ENCODE results near the gene CNTF. TPM values are rescaled to one million over a fixed set of nuclear protein-coding genes. Genes with fewer than 3 reads are reported as not detected.

CNTF gene
- total and polyA plus RNA-seq, 2 experiments from 2014 or later, result 0.24 to 1.8 TPM

DNA sequence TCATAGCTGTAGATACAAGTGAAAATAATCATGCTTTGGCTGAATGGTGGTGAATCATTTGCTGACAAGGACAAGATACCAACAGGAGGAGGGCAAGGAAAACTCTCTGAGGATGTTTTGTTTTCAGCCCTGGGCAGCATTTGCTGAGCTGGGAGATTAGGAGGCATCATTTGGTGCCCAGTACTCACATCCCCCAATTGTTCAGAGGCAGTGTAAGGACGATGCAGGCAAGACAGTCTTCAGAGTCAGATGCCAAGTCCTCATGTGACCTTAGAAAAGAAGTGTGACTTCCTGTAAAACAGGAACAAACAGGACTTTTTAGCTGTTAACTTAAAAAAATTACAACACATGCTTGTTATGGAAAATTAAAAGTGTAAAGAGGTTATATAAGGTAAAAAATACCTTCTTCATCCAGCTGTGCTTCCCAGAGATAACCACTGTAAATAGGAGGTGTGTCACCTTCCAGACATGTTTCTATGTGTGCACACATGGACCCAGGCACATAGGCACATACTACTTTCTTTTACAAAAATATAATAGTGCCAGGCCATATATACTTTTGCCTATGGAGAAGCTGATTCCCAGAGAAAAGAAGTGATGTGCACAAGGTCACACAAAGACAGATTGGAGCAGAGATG, 18.0 kb downstream of the CNTF start:
- Mint-ChIP-seq H3K27ac (no peak overlapping the region), H3K4me1 (no peaks in the 10 kb centered on the region), H3K36me3 (ENCODE audit: low read depth) (no peaks in the 10 kb centered on the region; the same call in 2 of the 3 replicates), H3K9me3 (peaks cover 15% of the 10 kb centered on the region), H3K27me3 (ENCODE audit: insufficient read depth, low read depth, poor library complexity) (peaks cover 6% of the 10 kb centered on the region), H3K4me3 (no peak overlapping the region)
- H3K4me3 ChIP-seq, result no peak overlapping the region
- H3K79me2 ChIP-seq (replicated peaks; ENCODE audit: insufficient read depth), result no peaks in the 10 kb centered on the region
- DNase-seq (ENCODE audit: low spot score) (no peak), ATAC-seq (no peak)
- no peaks in the 10 kb centered on the region for H4K20me1 ChIP-seq (replicated peaks; ENCODE audit: insufficient read depth)
- no peak overlapping the region for H3K4me2 ChIP-seq
- no peaks in the 10 kb centered on the region for H3K4me1 ChIP-seq (ENCODE audit: insufficient read depth)
- H3K9me2 ChIP-seq (ENCODE audit: insufficient read depth), result 0 out of 2 replicates have a peak, but pooled peaks cover 5% of the 10 kb centered on the region
- H3K27ac ChIP-seq (ENCODE audit: low read depth), result no peak overlapping the region
- H2AFZ ChIP-seq, result 0 out of 2 replicates have a peak overlapping the region, but pooled peaks have one; percentile 59
- no peaks in the 10 kb centered on the region for H3K27me3 ChIP-seq (ENCODE audit: insufficient read depth)
- no peaks in the 10 kb centered on the region for H3K36me3 ChIP-seq (ENCODE audit: insufficient read depth)
- TF ChIP-seq, protein P1, sequence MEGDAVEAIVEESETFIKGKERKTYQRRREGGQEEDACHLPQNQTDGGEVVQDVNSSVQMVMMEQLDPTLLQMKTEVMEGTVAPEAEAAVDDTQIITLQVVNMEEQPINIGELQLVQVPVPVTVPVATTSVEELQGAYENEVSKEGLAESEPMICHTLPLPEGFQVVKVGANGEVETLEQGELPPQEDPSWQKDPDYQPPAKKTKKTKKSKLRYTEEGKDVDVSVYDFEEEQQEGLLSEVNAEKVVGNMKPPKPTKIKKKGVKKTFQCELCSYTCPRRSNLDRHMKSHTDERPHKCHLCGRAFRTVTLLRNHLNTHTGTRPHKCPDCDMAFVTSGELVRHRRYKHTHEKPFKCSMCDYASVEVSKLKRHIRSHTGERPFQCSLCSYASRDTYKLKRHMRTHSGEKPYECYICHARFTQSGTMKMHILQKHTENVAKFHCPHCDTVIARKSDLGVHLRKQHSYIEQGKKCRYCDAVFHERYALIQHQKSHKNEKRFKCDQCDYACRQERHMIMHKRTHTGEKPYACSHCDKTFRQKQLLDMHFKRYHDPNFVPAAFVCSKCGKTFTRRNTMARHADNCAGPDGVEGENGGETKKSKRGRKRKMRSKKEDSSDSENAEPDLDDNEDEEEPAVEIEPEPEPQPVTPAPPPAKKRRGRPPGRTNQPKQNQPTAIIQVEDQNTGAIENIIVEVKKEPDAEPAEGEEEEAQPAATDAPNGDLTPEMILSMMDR (conservative IDR thresholded peaks at IDR 0.05; ENCODE audit: low read depth in 2 of 2), result no peak
- TF ChIP-seq, protein P2, sequence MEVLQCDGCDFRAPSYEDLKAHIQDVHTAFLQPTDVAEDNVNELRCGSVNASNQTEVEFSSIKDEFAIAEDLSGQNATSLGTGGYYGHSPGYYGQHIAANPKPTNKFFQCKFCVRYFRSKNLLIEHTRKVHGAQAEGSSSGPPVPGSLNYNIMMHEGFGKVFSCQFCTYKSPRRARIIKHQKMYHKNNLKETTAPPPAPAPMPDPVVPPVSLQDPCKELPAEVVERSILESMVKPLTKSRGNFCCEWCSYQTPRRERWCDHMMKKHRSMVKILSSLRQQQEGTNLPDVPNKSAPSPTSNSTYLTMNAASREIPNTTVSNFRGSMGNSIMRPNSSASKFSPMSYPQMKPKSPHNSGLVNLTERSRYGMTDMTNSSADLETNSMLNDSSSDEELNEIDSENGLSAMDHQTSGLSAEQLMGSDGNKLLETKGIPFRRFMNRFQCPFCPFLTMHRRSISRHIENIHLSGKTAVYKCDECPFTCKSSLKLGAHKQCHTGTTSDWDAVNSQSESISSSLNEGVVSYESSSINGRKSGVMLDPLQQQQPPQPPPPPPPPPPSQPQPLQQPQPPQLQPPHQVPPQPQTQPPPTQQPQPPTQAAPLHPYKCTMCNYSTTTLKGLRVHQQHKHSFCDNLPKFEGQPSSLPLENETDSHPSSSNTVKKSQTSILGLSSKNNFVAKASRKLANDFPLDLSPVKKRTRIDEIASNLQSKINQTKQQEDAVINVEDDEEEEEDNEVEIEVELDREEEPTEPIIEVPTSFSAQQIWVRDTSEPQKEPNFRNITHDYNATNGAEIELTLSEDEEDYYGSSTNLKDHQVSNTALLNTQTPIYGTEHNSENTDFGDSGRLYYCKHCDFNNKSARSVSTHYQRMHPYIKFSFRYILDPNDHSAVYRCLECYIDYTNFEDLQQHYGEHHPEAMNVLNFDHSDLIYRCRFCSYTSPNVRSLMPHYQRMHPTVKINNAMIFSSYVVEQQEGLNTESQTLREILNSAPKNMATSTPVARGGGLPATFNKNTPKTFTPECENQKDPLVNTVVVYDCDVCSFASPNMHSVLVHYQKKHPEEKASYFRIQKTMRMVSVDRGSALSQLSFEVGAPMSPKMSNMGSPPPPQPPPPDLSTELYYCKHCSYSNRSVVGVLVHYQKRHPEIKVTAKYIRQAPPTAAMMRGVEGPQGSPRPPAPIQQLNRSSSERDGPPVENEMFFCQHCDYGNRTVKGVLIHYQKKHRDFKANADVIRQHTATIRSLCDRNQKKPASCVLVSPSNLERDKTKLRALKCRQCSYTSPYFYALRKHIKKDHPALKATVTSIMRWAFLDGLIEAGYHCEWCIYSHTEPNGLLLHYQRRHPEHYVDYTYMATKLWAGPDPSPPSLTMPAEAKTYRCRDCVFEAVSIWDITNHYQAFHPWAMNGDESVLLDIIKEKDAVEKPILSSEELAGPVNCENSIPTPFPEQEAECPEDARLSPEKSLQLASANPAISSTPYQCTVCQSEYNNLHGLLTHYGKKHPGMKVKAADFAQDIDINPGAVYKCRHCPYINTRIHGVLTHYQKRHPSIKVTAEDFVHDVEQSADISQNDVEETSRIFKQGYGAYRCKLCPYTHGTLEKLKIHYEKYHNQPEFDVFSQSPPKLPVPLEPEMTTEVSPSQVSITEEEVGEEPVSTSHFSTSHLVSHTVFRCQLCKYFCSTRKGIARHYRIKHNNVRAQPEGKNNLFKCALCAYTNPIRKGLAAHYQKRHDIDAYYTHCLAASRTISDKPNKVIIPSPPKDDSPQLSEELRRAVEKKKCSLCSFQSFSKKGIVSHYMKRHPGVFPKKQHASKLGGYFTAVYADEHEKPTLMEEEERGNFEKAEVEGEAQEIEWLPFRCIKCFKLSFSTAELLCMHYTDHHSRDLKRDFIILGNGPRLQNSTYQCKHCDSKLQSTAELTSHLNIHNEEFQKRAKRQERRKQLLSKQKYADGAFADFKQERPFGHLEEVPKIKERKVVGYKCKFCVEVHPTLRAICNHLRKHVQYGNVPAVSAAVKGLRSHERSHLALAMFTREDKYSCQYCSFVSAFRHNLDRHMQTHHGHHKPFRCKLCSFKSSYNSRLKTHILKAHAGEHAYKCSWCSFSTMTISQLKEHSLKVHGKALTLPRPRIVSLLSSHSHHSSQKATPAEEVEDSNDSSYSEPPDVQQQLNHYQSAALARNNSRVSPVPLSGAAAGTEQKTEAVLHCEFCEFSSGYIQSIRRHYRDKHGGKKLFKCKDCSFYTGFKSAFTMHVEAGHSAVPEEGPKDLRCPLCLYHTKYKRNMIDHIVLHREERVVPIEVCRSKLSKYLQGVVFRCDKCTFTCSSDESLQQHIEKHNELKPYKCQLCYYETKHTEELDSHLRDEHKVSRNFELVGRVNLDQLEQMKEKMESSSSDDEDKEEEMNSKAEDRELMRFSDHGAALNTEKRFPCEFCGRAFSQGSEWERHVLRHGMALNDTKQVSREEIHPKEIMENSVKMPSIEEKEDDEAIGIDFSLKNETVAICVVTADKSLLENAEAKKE (CRISPR knock-in tag; IDR thresholded peaks at IDR 0.05), result no peak
- no peak for TF ChIP-seq NANOG (IDR thresholded peaks at IDR 0.05; ENCODE audit: borderline replicate concordance)
- TF ChIP-seq, protein P3, sequence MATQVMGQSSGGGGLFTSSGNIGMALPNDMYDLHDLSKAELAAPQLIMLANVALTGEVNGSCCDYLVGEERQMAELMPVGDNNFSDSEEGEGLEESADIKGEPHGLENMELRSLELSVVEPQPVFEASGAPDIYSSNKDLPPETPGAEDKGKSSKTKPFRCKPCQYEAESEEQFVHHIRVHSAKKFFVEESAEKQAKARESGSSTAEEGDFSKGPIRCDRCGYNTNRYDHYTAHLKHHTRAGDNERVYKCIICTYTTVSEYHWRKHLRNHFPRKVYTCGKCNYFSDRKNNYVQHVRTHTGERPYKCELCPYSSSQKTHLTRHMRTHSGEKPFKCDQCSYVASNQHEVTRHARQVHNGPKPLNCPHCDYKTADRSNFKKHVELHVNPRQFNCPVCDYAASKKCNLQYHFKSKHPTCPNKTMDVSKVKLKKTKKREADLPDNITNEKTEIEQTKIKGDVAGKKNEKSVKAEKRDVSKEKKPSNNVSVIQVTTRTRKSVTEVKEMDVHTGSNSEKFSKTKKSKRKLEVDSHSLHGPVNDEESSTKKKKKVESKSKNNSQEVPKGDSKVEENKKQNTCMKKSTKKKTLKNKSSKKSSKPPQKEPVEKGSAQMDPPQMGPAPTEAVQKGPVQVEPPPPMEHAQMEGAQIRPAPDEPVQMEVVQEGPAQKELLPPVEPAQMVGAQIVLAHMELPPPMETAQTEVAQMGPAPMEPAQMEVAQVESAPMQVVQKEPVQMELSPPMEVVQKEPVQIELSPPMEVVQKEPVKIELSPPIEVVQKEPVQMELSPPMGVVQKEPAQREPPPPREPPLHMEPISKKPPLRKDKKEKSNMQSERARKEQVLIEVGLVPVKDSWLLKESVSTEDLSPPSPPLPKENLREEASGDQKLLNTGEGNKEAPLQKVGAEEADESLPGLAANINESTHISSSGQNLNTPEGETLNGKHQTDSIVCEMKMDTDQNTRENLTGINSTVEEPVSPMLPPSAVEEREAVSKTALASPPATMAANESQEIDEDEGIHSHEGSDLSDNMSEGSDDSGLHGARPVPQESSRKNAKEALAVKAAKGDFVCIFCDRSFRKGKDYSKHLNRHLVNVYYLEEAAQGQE (IDR thresholded peaks at IDR 0.05; ENCODE audit: unreplicated experiment), result no peak
- TF ChIP-seq CREB1 (CRISPR knock-in tag; IDR thresholded peaks at IDR 0.05; ENCODE audit: low read depth), result no peak
- TF ChIP-seq EZH2 (IDR thresholded peaks at IDR 0.05; ENCODE audit: low read depth, unreplicated experiment), result no peak
- TF ChIP-seq, protein P4, sequence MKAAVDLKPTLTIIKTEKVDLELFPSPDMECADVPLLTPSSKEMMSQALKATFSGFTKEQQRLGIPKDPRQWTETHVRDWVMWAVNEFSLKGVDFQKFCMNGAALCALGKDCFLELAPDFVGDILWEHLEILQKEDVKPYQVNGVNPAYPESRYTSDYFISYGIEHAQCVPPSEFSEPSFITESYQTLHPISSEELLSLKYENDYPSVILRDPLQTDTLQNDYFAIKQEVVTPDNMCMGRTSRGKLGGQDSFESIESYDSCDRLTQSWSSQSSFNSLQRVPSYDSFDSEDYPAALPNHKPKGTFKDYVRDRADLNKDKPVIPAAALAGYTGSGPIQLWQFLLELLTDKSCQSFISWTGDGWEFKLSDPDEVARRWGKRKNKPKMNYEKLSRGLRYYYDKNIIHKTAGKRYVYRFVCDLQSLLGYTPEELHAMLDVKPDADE (IDR thresholded peaks at IDR 0.05), result no peak
- no peak for TF ChIP-seq POLR2AphosphoS5 (IDR thresholded peaks at IDR 0.05; ENCODE audit: low read depth)
- TF ChIP-seq EZH2phosphoT487 (IDR thresholded peaks at IDR 0.05; ENCODE audit: unreplicated experiment), result no peak
- no peak for TF ChIP-seq JUNB (IDR thresholded peaks at IDR 0.05; ENCODE audit: unreplicated experiment)
- no peak for TF ChIP-seq ZNF114 (CRISPR knock-in tag; IDR thresholded peaks at IDR 0.05)
- no peak for TF ChIP-seq STAT1 (IDR thresholded peaks at IDR 0.05; ENCODE audit: unreplicated experiment)
- TF ChIP-seq ZNF331 (CRISPR knock-in tag; IDR thresholded peaks at IDR 0.05; ENCODE audit: low read depth), result no peak
- no peaks in the 10 kb centered on the region for H3F3A ChIP-seq (replicated peaks; ENCODE audit: low read depth)

All from GM23338 (cell line).